Astrocyte (in vitro differentiated cells and primary cell): ENCODE results near the gene ARF1. TPM values are rescaled to one million over a fixed set of nuclear protein-coding genes. Genes with fewer than 3 reads are reported as not detected.

ENCODE experiments used
- DNase-seq: peaks from one replicate; pipeline ENCODE4 v3.0.0-alpha.2; 2010; ENCODE audit warnings: low read depth
- FAIRE-seq: peaks from 2 replicates; lab custom pipeline; 2011; peaks lifted over from hg19 to GRCh38; lab: Jason Lieb, UNC
- H2AFZ ChIP-seq: 2 replicates; pipeline ENCODE4 v1.6.0; 2012; ENCODE audit warnings: low read depth, low read length, inconsistent platforms
- H3K27ac ChIP-seq: 2 replicates; pipeline ENCODE4 v1.5.1; 2011; ENCODE audit warnings: low read depth, low read length, inconsistent platforms
- H3K27me3 ChIP-seq: 2 replicates; pipeline ENCODE4 v1.6.0; 2011; ENCODE audit warnings: low read length, inconsistent platforms; ENCODE audit not compliant: insufficient read depth
- H3K36me3 ChIP-seq: 2 replicates; pipeline ENCODE4 v1.5.1; 2011; ENCODE audit warnings: low read length, inconsistent platforms; ENCODE audit not compliant: insufficient read depth
- H3K4me1 ChIP-seq: 2 replicates; pipeline ENCODE4 v1.5.1; 2011; ENCODE audit warnings: low read length, inconsistent platforms; ENCODE audit not compliant: insufficient read depth
- H3K4me2 ChIP-seq: 2 replicates; pipeline ENCODE4 v1.6.0; 2012; ENCODE audit warnings: low read length, inconsistent platforms
- H3K4me3 ChIP-seq: 2 replicates; pipeline ENCODE4 v1.5.1; 2011; ENCODE audit warnings: low read depth, mild to moderate bottlenecking, low read length, inconsistent platforms; ENCODE audit not compliant: insufficient read depth
- H3K79me2 ChIP-seq: 2 replicates; pipeline ENCODE4 v1.6.0; 2012; ENCODE audit warnings: mild to moderate bottlenecking, low read length, inconsistent platforms; ENCODE audit not compliant: insufficient read depth
- H3K9ac ChIP-seq: 2 replicates; pipeline ENCODE4 v1.6.0; 2012; ENCODE audit warnings: mild to moderate bottlenecking, low read length, inconsistent platforms
- H3K9me3 ChIP-seq: 2 replicates; pipeline ENCODE4 v1.5.1; 2012; ENCODE audit warnings: low read depth, mild to moderate bottlenecking, low read length, inconsistent platforms; ENCODE audit not compliant: insufficient read depth
- H4K20me1 ChIP-seq: 2 replicates; pipeline ENCODE4 v1.6.0; 2012; ENCODE audit warnings: low read length, inconsistent platforms; ENCODE audit not compliant: insufficient read depth
- H3K27ac Mint-ChIP-seq: one replicate; pipeline ENCODE4 v1.8.0; 2021; ENCODE audit warnings: mild to moderate bottlenecking, mixed read lengths; ENCODE audit not compliant: unreplicated experiment
- H3K27me3 Mint-ChIP-seq: one replicate; pipeline ENCODE4 v1.8.0; 2021; ENCODE audit warnings: low read depth, mixed read lengths; ENCODE audit not compliant: unreplicated experiment
- H3K36me3 Mint-ChIP-seq: one replicate; pipeline ENCODE4 v1.8.0; 2021; ENCODE audit warnings: low read depth, mixed read lengths; ENCODE audit not compliant: unreplicated experiment
- H3K4me1 Mint-ChIP-seq: one replicate; pipeline ENCODE4 v1.8.0; 2021; ENCODE audit warnings: low read depth, mixed read lengths; ENCODE audit not compliant: unreplicated experiment
- H3K4me3 Mint-ChIP-seq: one replicate; pipeline ENCODE4 v1.8.0; 2021; ENCODE audit warnings: mild to moderate bottlenecking, moderate library complexity, mixed read lengths; ENCODE audit not compliant: unreplicated experiment
- H3K9me3 Mint-ChIP-seq: one replicate; pipeline ENCODE4 v1.8.0; 2021; ENCODE audit warnings: mild to moderate bottlenecking, mixed read lengths; ENCODE audit not compliant: unreplicated experiment
- EZH2 ChIP-seq: IDR thresholded peaks from 2 replicates; pipeline ENCODE4 v1.6.1; 2012; ENCODE audit warnings: mild to moderate bottlenecking, low read length, inconsistent platforms; ENCODE audit not compliant: insufficient read depth
- total RNA-seq: library from RNA; stranded (reverse); gene quantifications from 2 replicates; pipeline ENCODE4 v1.2.1, GENCODE V29; 2021
- TF ChIP-seq, protein P1 (sequence below): IDR thresholded peaks from 2 replicates; pipeline ENCODE4 v1.5.1; 2011; ENCODE audit warnings: low read depth, mild to moderate bottlenecking, inconsistent platforms, low read length, moderate library complexity; ENCODE audit not compliant: insufficient read depth

Gene ARF1
- total RNA-seq, 1 donor from 2014 or later: 431 TPM

DNA sequence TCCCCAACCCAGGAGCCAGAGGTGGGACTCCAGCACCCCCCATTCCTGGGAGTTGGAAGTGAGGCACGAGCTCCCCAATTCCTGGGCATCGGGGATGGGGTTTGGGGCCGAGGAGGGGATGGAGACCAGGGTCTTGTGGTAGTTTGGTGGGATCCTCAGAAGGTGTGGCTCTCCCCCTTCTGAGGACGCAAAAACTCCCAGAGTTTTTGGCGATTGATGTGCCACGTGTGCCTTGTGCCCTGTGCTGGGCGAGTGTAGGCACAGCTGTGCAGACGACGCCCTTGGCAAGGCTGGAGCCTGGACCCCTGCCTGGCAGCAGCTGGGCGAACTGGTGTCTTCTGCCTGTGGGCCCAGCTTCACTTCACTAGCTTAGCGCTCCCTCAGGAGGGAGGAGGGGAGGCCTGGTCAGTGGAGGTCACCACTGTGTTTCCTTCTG lies 60.2 kb downstream of the ARF1 start:
- Histone ChIP-seq H3K9me3 (no peaks in the 10 kb centered on the region), H3K4me3 (no peak overlapping the region), H3K4me2 (peak overlapping the region; percentile 95), H4K20me1 (peaks cover 71% of the 10 kb centered on the region), H2AFZ (no peak overlapping the region), H3K9ac (no peak overlapping the region), H3K4me1 (peaks cover 20% of the 10 kb centered on the region), H3K36me3 (peaks cover 4% of the 10 kb centered on the region), H3K27ac (no peak overlapping the region), H3K27me3 (no peaks in the 10 kb centered on the region), H3K79me2 (peaks cover 76% of the 10 kb centered on the region)
- peaks cover 3% of the 10 kb centered on the region for H3K36me3 Mint-ChIP-seq
- DNase-seq: no peak
- H3K27ac Mint-ChIP-seq: peak overlapping the region; percentile 47
- H3K4me3 Mint-ChIP-seq: peak overlapping the region; percentile 60
- peaks cover 20% of the 10 kb centered on the region for H3K4me1 Mint-ChIP-seq
- peaks cover 2% of the 10 kb centered on the region for H3K9me3 Mint-ChIP-seq
- no peak for TF ChIP-seq EZH2
- TF ChIP-seq, protein P1, sequence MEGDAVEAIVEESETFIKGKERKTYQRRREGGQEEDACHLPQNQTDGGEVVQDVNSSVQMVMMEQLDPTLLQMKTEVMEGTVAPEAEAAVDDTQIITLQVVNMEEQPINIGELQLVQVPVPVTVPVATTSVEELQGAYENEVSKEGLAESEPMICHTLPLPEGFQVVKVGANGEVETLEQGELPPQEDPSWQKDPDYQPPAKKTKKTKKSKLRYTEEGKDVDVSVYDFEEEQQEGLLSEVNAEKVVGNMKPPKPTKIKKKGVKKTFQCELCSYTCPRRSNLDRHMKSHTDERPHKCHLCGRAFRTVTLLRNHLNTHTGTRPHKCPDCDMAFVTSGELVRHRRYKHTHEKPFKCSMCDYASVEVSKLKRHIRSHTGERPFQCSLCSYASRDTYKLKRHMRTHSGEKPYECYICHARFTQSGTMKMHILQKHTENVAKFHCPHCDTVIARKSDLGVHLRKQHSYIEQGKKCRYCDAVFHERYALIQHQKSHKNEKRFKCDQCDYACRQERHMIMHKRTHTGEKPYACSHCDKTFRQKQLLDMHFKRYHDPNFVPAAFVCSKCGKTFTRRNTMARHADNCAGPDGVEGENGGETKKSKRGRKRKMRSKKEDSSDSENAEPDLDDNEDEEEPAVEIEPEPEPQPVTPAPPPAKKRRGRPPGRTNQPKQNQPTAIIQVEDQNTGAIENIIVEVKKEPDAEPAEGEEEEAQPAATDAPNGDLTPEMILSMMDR: no peak
- no peaks in the 10 kb centered on the region for H3K27me3 Mint-ChIP-seq
- no peak for FAIRE-seq

- Histone ChIP-seq H3K9ac (no peak overlapping the region), H3K79me2 (peaks cover 84% of the 10 kb centered on the region), H2AFZ (no peak overlapping the region), H3K4me2 (no peak overlapping the region), H3K4me3 (no peak overlapping the region), H3K27me3 (no peaks in the 10 kb centered on the region), H4K20me1 (peaks cover 80% of the 10 kb centered on the region), H3K36me3 (peaks cover 6% of the 10 kb centered on the region), H3K4me1 (peaks cover 20% of the 10 kb centered on the region), H3K27ac (no peak overlapping the region), H3K9me3 (no peaks in the 10 kb centered on the region)
- no peak overlapping the region for H3K27ac Mint-ChIP-seq
- peaks cover 20% of the 10 kb centered on the region for H3K4me1 Mint-ChIP-seq
- no peak for FAIRE-seq
- no peaks in the 10 kb centered on the region for H3K27me3 Mint-ChIP-seq
- H3K4me3 Mint-ChIP-seq: peak overlapping the region; percentile 60
- peaks cover 2% of the 10 kb centered on the region for H3K9me3 Mint-ChIP-seq
- no peak for DNase-seq
- TF ChIP-seq, protein P1: no peak
- TF ChIP-seq EZH2: no peak
- peaks cover 3% of the 10 kb centered on the region for H3K36me3 Mint-ChIP-seq
Observed at GRCh38 chr1:228143480-228144192, 61.1 kb downstream of the ARF1 start.
